ENCODE measurements around the gene RAB11FIP4. TPM values are rescaled to one million over a fixed set of nuclear protein-coding genes. Genes with fewer than 3 reads are reported as not detected.

Gene RAB11FIP4
- total and polyA plus RNA-seq, 12 donors: 1.6 to 13.9 (median 8.4) TPM

GRCh38 chr17:31510308-31511194, 119.1 kb downstream of the RAB11FIP4 start:
- peaks cover 6 to 56% (median 29%) of the 10 kb centered on the region in 9 donors for H3K4me1 ChIP-seq
- peak; percentile 83 to 95 (median 90) for ATAC-seq
- no peaks in the 10 kb centered on the region for H3K9me3 ChIP-seq
- no peaks in the 10 kb centered on the region for H3K36me3 ChIP-seq
- peak overlapping the region; percentile 46 to 87 (median 70) for H3K27ac ChIP-seq
- no peak overlapping the region for H3K4me3 ChIP-seq
- intact Hi-C loops (cut with DNase I): no loop called here
- WGBS, 2 donors: 56 to 60% methylated on average over 14 of the region's 14 CpGs
- H3K27me3 ChIP-seq: no peaks in the 10 kb centered on the region
- DNase-seq: peak; percentile 64 to 76
- no peak for TF ChIP-seq CTCF (IDR thresholded peaks at IDR 0.05)

DNA sequence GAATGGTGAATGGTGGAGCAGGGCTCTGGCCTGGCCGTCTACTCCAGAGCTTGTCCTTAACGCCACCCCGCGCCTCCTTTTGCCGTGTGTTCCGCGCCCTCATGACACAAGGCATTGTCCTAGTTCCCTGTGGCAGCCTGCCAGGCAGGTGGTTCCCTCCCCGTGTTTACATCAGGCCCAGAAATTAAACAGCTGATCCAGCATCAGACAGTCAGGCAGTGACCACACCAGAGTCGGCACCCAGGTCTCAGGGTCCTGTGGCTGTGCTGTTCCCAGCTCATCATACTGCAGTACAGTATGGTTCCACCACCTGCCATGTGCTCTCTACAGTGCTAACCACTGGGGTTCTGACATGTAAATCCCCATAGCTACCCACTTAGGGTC, 119.7 kb downstream of the RAB11FIP4 start:
- Histone ChIP-seq H3K36me3 (no peaks in the 10 kb centered on the region), H3K4me3 (no peak overlapping the region), H3K27ac (peak overlapping the region in 4 of 10 donors; percentile 67 to 85 (median 73)), H3K27me3 (no peaks in the 10 kb centered on the region), H3K4me1 (peaks cover 6 to 50% (median 29%) of the 10 kb centered on the region in 9 donors), H3K9me3 (no peaks in the 10 kb centered on the region)
- DNase-seq: no peak
- TF ChIP-seq CTCF (IDR thresholded peaks at IDR 0.05): no peak
- WGBS, 2 donors: 57 to 73% methylated on average over 9 of the region's 9 CpGs
- no peak for ATAC-seq
- intact Hi-C loops (cut with DNase I): no loop called here

- 78 to 81% methylated on average over 9 of the region's 9 CpGs for WGBS, 2 donors
- intact Hi-C loops (cut with DNase I): no loop called here
- Histone ChIP-seq H3K9me3 (no peaks in the 10 kb centered on the region), H3K4me3 (no peak overlapping the region), H3K27me3 (no peaks in the 10 kb centered on the region), H3K36me3 (no peaks in the 10 kb centered on the region), H3K27ac (no peak overlapping the region), H3K4me1 (peaks cover 6 to 46% (median 29%) of the 10 kb centered on the region in 9 donors)
- TF ChIP-seq CTCF (IDR thresholded peaks at IDR 0.05): no peak
- ATAC-seq: no peak
- no peak for DNase-seq
Observed at GRCh38 chr17:31511580-31511979, 120.1 kb downstream of the RAB11FIP4 start.

GRCh38 chr17:31512104-31512740, 120.7 kb downstream of the RAB11FIP4 start:
- Histone ChIP-seq H3K4me3 (no peak overlapping the region), H3K4me1 (peaks cover 6 to 46% (median 29%) of the 10 kb centered on the region in 9 donors), H3K36me3 (no peaks in the 10 kb centered on the region), H3K27me3 (no peaks in the 10 kb centered on the region), H3K9me3 (no peaks in the 10 kb centered on the region), H3K27ac (no peak overlapping the region)
- DNase-seq (no peak), ATAC-seq (no peak)
- 89 to 96% methylated on average over 15 of the region's 15 CpGs for WGBS, 2 donors
- intact Hi-C loops (cut with DNase I): no loop called here
- no peak for TF ChIP-seq CTCF (IDR thresholded peaks at IDR 0.05)

Data from heart right ventricle (tissue), 16 donors.